T-cell (primary cell): ENCODE measurements around the gene CBX8. TPM values are rescaled to one million over a fixed set of nuclear protein-coding genes. Genes with fewer than 3 reads are reported as not detected.

Source experiments
- ATAC-seq, 4 experiments: fragments of 200-7000 bp in 3 of 4; fragments of 150-1000 bp in 1 of 4; cut with Tn5 transposase; replicated peaks in 1 of 4; 1 replicate in 3 of 4; 2 replicates in 1 of 4; pipeline ENCODE4 v1.10.0; 2021; ENCODE audit warnings: moderate library complexity in 3 of 4, mild to moderate bottlenecking in 2 of 4, moderate number of reproducible peaks in 1 of 4
- CTCF ChIA-PET, 2 donors: fragments of 300-600 bp; sonication (Branson Sonifier 250); formaldehyde crosslinking; loops; one replicate each; lab custom pipeline; 2022; ENCODE audit warnings: antibody characterized with exemption in 2 of 2; lab: Charles Lee
- POLR2A ChIA-PET, 2 donors: fragments of 300-600 bp; sonication (Branson Sonifier 250); formaldehyde crosslinking; loops; one replicate each; lab custom pipeline; 2022; ENCODE audit warnings: antibody characterized with exemption in 2 of 2; lab: Charles Lee
- DNase-seq, 35 experiments: peaks; one replicate each; pipeline versions ENCODE4 v3.0.0 to v3.0.0-alpha.2; 2013 to 2023
- H3K27ac ChIP-seq: one replicate; pipeline ENCODE4 v1.5.1; 2013; ENCODE audit warnings: low read length
- H3K27me3 ChIP-seq, 2 experiments: replicated peaks in 1 of 2; 1 replicate in 1 of 2; 2 replicates in 1 of 2; pipeline versions ENCODE4 v1.6.1 to v1.7.0; 2013; ENCODE audit warnings: low read length in 1 of 2, mixed read lengths in 1 of 2; ENCODE audit not compliant: control insufficient read depth in 2 of 2, insufficient read depth in 2 of 2; ENCODE audit errors: extremely low read depth in 1 of 2
- H3K36me3 ChIP-seq, 2 donors: 1 replicate in 1 of 2; 2 replicates in 1 of 2; pipeline versions ENCODE4 v1.6.1 to v1.7.0; 2013; ENCODE audit warnings: low read length in 1 of 2; ENCODE audit not compliant: control insufficient read depth in 2 of 2, insufficient read depth in 1 of 2; ENCODE audit errors: extremely low read depth in 1 of 2
- H3K4me1 ChIP-seq, 2 experiments: 1 replicate in 1 of 2; 2 replicates in 1 of 2; pipeline versions ENCODE4 v1.6.1 to v1.7.0; 2013; ENCODE audit warnings: low read length in 2 of 2, mixed read lengths in 1 of 2; ENCODE audit not compliant: insufficient read depth in 2 of 2, control insufficient read depth in 1 of 2; ENCODE audit errors: extremely low read depth in 1 of 2
- H3K4me3 ChIP-seq, 2 donors: 1 replicate in 1 of 2; 2 replicates in 1 of 2; pipeline versions ENCODE4 v1.5.1 to v1.7.0; 2013; ENCODE audit warnings: mild to moderate bottlenecking in 2 of 2, low read length in 1 of 2, moderate library complexity in 1 of 2; ENCODE audit not compliant: control insufficient read depth in 1 of 2; ENCODE audit errors: extremely low read depth in 1 of 2
- H3K9me3 ChIP-seq: 2 replicates; pipeline ENCODE4 v1.7.0; 2013
- H3K27ac Mint-ChIP-seq, 2 donors: one replicate each; pipeline ENCODE4 v1.8.0; 2020 to 2021; ENCODE audit warnings: mild to moderate bottlenecking in 2 of 2, mixed read lengths in 2 of 2
- H3K27me3 Mint-ChIP-seq, 2 donors: one replicate each; pipeline ENCODE4 v1.8.0; 2021 to 2022; ENCODE audit warnings: mixed read lengths in 2 of 2
- H3K36me3 Mint-ChIP-seq: one replicate; pipeline ENCODE4 v1.8.0; 2021; ENCODE audit warnings: mixed read lengths
- H3K4me1 Mint-ChIP-seq, 3 donors: one replicate each; pipeline ENCODE4 v1.8.0; 2020 to 2022; ENCODE audit warnings: mixed read lengths in 3 of 3, mild to moderate bottlenecking in 1 of 3
- H3K4me3 Mint-ChIP-seq, 3 donors: one replicate each; pipeline ENCODE4 v1.8.0; 2020 to 2022; ENCODE audit warnings: mild to moderate bottlenecking in 3 of 3, mixed read lengths in 3 of 3, moderate library complexity in 3 of 3
- H3K9me3 Mint-ChIP-seq, 3 donors: one replicate each; pipeline ENCODE4 v1.8.0; 2020 to 2022; ENCODE audit warnings: mixed read lengths in 3 of 3
- WGBS: methylation state at CpG from one replicate; pipeline ENCODE4 v1.1.5; 2013; ENCODE audit warnings: missing lambda C conversion rate; ENCODE audit not compliant: insufficient coverage; 5-methylcytosine and 5-hydroxymethylcytosine counted together
- total RNA-seq, 35 experiments: library from RNA in 6 of 35; stranded (reverse) in 6 of 35; fragments of 120-200 nt in 1 of 35; gene quantifications; one replicate each; pipeline versions ENCODE4 v1.2.1 to v1.2.4 and lab custom pipeline; 2013 to 2026

CBX8 gene
- total RNA-seq, 5 donors from 2014 or later (not counting 1 experiment from before 2014, with no cell fraction given), result 1.9 to 5.1 (median 3.9) TPM

GRCh38 chr17:79781736-79782575 lies 14.9 kb downstream of the CBX8 start:
- ATAC-seq (no peak), DNase-seq (no peak)
- Mint-ChIP-seq H3K4me1 (peaks cover 17 to 27% (median 21%) of the 10 kb centered on the region in 3 donors), H3K36me3 (no peaks in the 10 kb centered on the region), H3K27me3 (peaks cover 29 to 74% of the 10 kb centered on the region in 2 donors), H3K9me3 (no peaks in the 10 kb centered on the region), H3K4me3 (no peak overlapping the region), H3K27ac (peak overlapping the region in 1 of 2 donors; percentile 36)
- POLR2A ChIA-PET, result no interaction called here
- peaks cover 28 to 29% of the 10 kb centered on the region in 2 experiments for H3K4me1 ChIP-seq
- H3K36me3 ChIP-seq, result peaks cover 0 to 4% of the 10 kb centered on the region in 2 donors
- H3K4me3 ChIP-seq, result no peak overlapping the region
- WGBS, result 68% methylated on average over 16 of the region's 27 CpGs
- H3K27ac ChIP-seq, result no peak overlapping the region
- peaks cover 0 to 91% of the 10 kb centered on the region in 2 experiments for H3K27me3 ChIP-seq
- CTCF ChIA-PET, result interaction anchor here in 1 of 2 donors (0.6 kb wide), 1 partner anchor 189 kb away, joined by 3 read pairs; no protein-coding TSS in a partner anchor
- no peaks in the 10 kb centered on the region for H3K9me3 ChIP-seq

DNA sequence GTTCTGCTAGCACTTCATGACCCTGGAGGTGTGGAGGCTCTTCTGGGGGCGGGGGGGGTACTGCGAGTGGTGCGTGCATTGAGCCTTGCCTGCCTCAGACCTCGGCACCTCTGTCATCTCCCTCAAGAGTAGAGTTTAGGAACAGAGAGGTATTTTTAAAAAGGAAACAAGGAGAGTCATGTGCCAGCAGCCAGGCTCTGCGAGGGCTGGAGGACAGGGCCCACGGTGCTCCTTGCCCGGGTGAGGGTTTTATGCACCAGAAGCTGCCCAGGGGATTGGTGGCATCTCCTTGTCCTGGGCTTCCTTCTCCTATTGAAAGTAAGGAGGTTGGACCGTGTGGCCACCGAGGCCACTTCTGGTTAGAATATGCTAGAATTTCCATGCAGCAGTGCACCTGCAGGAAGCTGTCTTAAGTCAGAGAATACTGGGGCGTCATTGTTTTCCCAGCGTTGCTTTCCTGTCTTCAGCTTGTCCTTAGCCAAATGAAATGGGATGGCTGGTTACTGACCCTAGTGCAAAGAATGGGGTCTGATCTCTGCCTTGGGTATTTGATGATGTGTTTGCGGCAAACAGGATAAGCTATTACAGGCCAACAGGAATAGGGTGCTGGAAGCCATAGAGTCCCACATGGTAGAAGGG lies 15.7 kb downstream of the CBX8 start:
- H3K27ac Mint-ChIP-seq, result peak overlapping the region in 1 of 2 donors; percentile 23
- peaks cover 0 to 4% of the 10 kb centered on the region in 2 donors for H3K36me3 ChIP-seq
- peaks cover 28 to 30% of the 10 kb centered on the region in 2 experiments for H3K4me1 ChIP-seq
- peaks cover 32 to 74% of the 10 kb centered on the region in 2 donors for H3K27me3 Mint-ChIP-seq
- no peaks in the 10 kb centered on the region for H3K9me3 Mint-ChIP-seq
- H3K27me3 ChIP-seq, result peaks cover 0 to 87% of the 10 kb centered on the region in 2 experiments
- no peaks in the 10 kb centered on the region for H3K36me3 Mint-ChIP-seq
- 63% methylated on average over 8 of the region's 12 CpGs for WGBS
- H3K9me3 ChIP-seq, result no peaks in the 10 kb centered on the region
- CTCF ChIA-PET, result interaction anchor here in 1 of 2 donors (0.6 kb wide), 1 partner anchor 190 kb away, joined by 3 read pairs; no protein-coding TSS in a partner anchor
- no peak for DNase-seq
- no peak for ATAC-seq
- no peak overlapping the region for H3K27ac ChIP-seq
- no peak overlapping the region for H3K4me3 ChIP-seq
- peaks cover 23 to 33% (median 26%) of the 10 kb centered on the region in 3 donors for H3K4me1 Mint-ChIP-seq
- peak overlapping the region in 1 of 3 donors; percentile 12 for H3K4me3 Mint-ChIP-seq
- POLR2A ChIA-PET, result no interaction called here

- peaks cover 23 to 33% (median 26%) of the 10 kb centered on the region in 3 donors for H3K4me1 Mint-ChIP-seq
- H3K9me3 Mint-ChIP-seq, result no peaks in the 10 kb centered on the region
- DNase-seq, result no peak
- ATAC-seq, result no peak
- H3K4me3 ChIP-seq, result no peak overlapping the region
- peaks cover 28 to 30% of the 10 kb centered on the region in 2 experiments for H3K4me1 ChIP-seq
- H3K36me3 Mint-ChIP-seq, result no peaks in the 10 kb centered on the region
- H3K27ac Mint-ChIP-seq, result no peak overlapping the region
- POLR2A ChIA-PET, result no interaction called here
- CTCF ChIA-PET, result no interaction called here
- peaks cover 35 to 73% of the 10 kb centered on the region in 2 donors for H3K27me3 Mint-ChIP-seq
- H3K36me3 ChIP-seq, result peaks cover 0 to 4% of the 10 kb centered on the region in 2 donors
- no peak overlapping the region for H3K27ac ChIP-seq
- no peaks in the 10 kb centered on the region for H3K9me3 ChIP-seq
- 97% methylated on average over 9 of the region's 10 CpGs for WGBS
- H3K27me3 ChIP-seq, result peaks cover 0 to 79% of the 10 kb centered on the region in 2 experiments
- peak overlapping the region; percentile 28 to 90 (median 80) for H3K4me3 Mint-ChIP-seq
Observed at GRCh38 chr17:79779661-79780365, 17.1 kb downstream of the CBX8 start.

DNA sequence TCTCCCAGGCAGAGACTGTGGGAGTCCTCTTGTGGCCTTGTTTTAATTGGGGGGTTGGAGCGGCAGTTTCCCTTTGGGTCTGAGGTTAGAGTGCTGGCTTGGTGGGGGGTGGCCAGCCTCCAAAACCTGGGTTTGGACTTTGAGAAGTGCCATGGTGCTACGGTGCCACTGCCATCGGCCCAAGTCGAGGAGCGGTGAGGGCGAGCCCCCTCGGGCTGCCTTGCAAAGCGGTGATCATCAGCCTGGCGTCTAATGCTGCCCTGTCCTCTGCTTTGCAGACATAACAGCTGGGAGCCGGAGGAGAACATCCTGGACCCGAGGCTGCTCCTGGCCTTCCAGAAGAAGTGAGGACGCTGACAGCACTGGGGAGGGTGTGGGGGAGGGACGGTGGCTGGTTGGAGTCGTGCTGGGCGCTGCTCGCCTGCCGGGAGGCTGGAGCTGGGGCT lies 17.8 kb downstream of the CBX8 start:
- WGBS, result 61% methylated on average over 10 of the region's 17 CpGs
- H3K27ac Mint-ChIP-seq, result no peak overlapping the region
- POLR2A ChIA-PET, result no interaction called here

GRCh38 chr17:79778504-79779083 lies 18.3 kb downstream of the CBX8 start:
- Mint-ChIP-seq H3K4me1 (peaks cover 23 to 33% (median 26%) of the 10 kb centered on the region in 3 donors), H3K27me3 (peaks cover 46 to 83% of the 10 kb centered on the region in 2 donors), H3K4me3 (peak overlapping the region; percentile 74 to 90 (median 80)), H3K36me3 (no peaks in the 10 kb centered on the region), H3K9me3 (no peaks in the 10 kb centered on the region), H3K27ac (no peak overlapping the region)
- DNase-seq (peak in 1 of 35 experiments; percentile 41), ATAC-seq (peak; percentile 2 to 17 (median 6))
- ChIA-PET CTCF (no interaction called here), POLR2A (interaction anchor here in 1 of 2 donors (0.6 kb wide), 1 partner anchor 20 kb away, joined by 4 read pairs; no protein-coding TSS in a partner anchor)
- 2% methylated on average over 26 of the region's 49 CpGs for WGBS
- peaks cover 0 to 78% of the 10 kb centered on the region in 2 experiments for H3K27me3 ChIP-seq
- peaks cover 28 to 30% of the 10 kb centered on the region in 2 experiments for H3K4me1 ChIP-seq
- H3K4me3 ChIP-seq, result peak overlapping the region; percentile 24 to 57
- no peaks in the 10 kb centered on the region for H3K36me3 ChIP-seq
- no peaks in the 10 kb centered on the region for H3K9me3 ChIP-seq
- no peak overlapping the region for H3K27ac ChIP-seq

More for the DNA sequence above, 17.8 kb downstream of the CBX8 start:
- ATAC-seq (no peak), DNase-seq (no peak)
- peaks cover 28 to 30% of the 10 kb centered on the region in 2 experiments for H3K4me1 ChIP-seq
- H3K36me3 ChIP-seq, result peaks cover 0 to 1% of the 10 kb centered on the region in 2 donors
- H3K27me3 ChIP-seq, result peaks cover 0 to 78% of the 10 kb centered on the region in 2 experiments
- no peaks in the 10 kb centered on the region for H3K9me3 ChIP-seq
- Mint-ChIP-seq H3K4me1 (peaks cover 23 to 33% (median 26%) of the 10 kb centered on the region in 3 donors), H3K4me3 (peak overlapping the region; percentile 74 to 90 (median 80)), H3K36me3 (no peaks in the 10 kb centered on the region), H3K27me3 (peaks cover 42 to 80% of the 10 kb centered on the region in 2 donors), H3K9me3 (no peaks in the 10 kb centered on the region)
- peak overlapping the region; percentile 24 to 57 for H3K4me3 ChIP-seq
- CTCF ChIA-PET, result no interaction called here
- H3K27ac ChIP-seq, result no peak overlapping the region
